ENCODE measurements around the gene NDFIP2. TPM values are rescaled to one million over a fixed set of nuclear protein-coding genes. Genes with fewer than 3 reads are reported as not detected.

The NDFIP2 gene
- polyA plus RNA-seq, 1 donor (not counting 4 experiments of a cell fraction or from before 2014, with no cell fraction given): 244 TPM

- FAIRE-seq: no peak
- dilution Hi-C loops (cut with MboI; ENCODE audit: extremely low pct_ligation_motif_present, low sequenced_read_pairs): no loop called here
- Histone ChIP-seq H3K4me2 (ENCODE audit: control insufficient read depth, extremely low read depth, insufficient read depth, low read depth, low read length) (no peak overlapping the region), H4K20me1 (ENCODE audit: control insufficient read depth, extremely low read depth, insufficient read depth, low read length) (peaks cover 8% of the 10 kb centered on the region), H3K36me3 (ENCODE audit: control insufficient read depth in 2 of 2, extremely low read depth in 1 of 2, insufficient read depth in 2 of 2, low read length in 2 of 2) (peaks cover 11 to 25% of the 10 kb centered on the region in 2 experiments), H3K79me2 (ENCODE audit: control insufficient read depth, insufficient read depth, low read length) (peaks cover 95% of the 10 kb centered on the region), H2AFZ (ENCODE audit: control insufficient read depth, low read length) (no peak overlapping the region), H3K4me3 (ENCODE audit: control insufficient read depth in 2 of 3, extremely low read depth in 1 of 3, insufficient read depth in 2 of 3, low read depth in 1 of 3, low read length in 3 of 3) (no peak overlapping the region), H3K27me3 (ENCODE audit: control insufficient read depth, extremely low read depth, insufficient read depth, low read length) (no peaks in the 10 kb centered on the region), H3K27ac (ENCODE audit: control insufficient read depth, insufficient read depth, low read length) (peak overlapping the region; percentile 39), H3K9ac (ENCODE audit: control insufficient read depth, extremely low read depth, insufficient read depth, low read length) (no peak overlapping the region), H3K9me3 (ENCODE audit: control insufficient read depth, low read depth, low read length) (no peaks in the 10 kb centered on the region), H3K9me1 (ENCODE audit: control insufficient read depth, extremely low read depth, insufficient read depth, low read length) (no peaks in the 10 kb centered on the region), H3K4me1 (ENCODE audit: control insufficient read depth, extremely low read depth, insufficient read depth, low read length) (peaks cover 32% of the 10 kb centered on the region)
- DNase-seq (ENCODE audit: low read depth, low spot score): no peak
- TF ChIP-seq, protein P1, sequence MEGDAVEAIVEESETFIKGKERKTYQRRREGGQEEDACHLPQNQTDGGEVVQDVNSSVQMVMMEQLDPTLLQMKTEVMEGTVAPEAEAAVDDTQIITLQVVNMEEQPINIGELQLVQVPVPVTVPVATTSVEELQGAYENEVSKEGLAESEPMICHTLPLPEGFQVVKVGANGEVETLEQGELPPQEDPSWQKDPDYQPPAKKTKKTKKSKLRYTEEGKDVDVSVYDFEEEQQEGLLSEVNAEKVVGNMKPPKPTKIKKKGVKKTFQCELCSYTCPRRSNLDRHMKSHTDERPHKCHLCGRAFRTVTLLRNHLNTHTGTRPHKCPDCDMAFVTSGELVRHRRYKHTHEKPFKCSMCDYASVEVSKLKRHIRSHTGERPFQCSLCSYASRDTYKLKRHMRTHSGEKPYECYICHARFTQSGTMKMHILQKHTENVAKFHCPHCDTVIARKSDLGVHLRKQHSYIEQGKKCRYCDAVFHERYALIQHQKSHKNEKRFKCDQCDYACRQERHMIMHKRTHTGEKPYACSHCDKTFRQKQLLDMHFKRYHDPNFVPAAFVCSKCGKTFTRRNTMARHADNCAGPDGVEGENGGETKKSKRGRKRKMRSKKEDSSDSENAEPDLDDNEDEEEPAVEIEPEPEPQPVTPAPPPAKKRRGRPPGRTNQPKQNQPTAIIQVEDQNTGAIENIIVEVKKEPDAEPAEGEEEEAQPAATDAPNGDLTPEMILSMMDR (optimal IDR thresholded peaks at IDR 0.05 in 1 of 3, IDR thresholded peaks at IDR 0.05 in 1 of 3, conservative IDR thresholded peaks at IDR 0.05 in 1 of 3; ENCODE audit: extremely low read depth in 1 of 3, insufficient read depth in 2 of 3, low read length in 3 of 3): no peak
- TF ChIP-seq EZH2 (IDR thresholded peaks at IDR 0.05; ENCODE audit: low read length): no peak
Observed at GRCh38 chr13:79527698-79528097, 46.7 kb downstream of the NDFIP2 start.

GRCh38 chr13:79528356-79528755 is 47.4 kb downstream of the NDFIP2 start:
- H4K20me1 ChIP-seq (ENCODE audit: control insufficient read depth, extremely low read depth, insufficient read depth, low read length): peaks cover 8% of the 10 kb centered on the region
- no peak overlapping the region for H3K4me2 ChIP-seq (ENCODE audit: control insufficient read depth, extremely low read depth, insufficient read depth, low read depth, low read length)
- no peak overlapping the region for H3K4me3 ChIP-seq (ENCODE audit: control insufficient read depth in 2 of 3, extremely low read depth in 1 of 3, insufficient read depth in 2 of 3, low read depth in 1 of 3, low read length in 3 of 3)
- FAIRE-seq (no peak), DNase-seq (ENCODE audit: low read depth, low spot score) (no peak)
- H3K9me3 ChIP-seq (ENCODE audit: control insufficient read depth, low read depth, low read length): no peaks in the 10 kb centered on the region
- peaks cover 98% of the 10 kb centered on the region for H3K79me2 ChIP-seq (ENCODE audit: control insufficient read depth, insufficient read depth, low read length)
- TF ChIP-seq, protein P1 (optimal IDR thresholded peaks at IDR 0.05 in 1 of 3, IDR thresholded peaks at IDR 0.05 in 1 of 3, conservative IDR thresholded peaks at IDR 0.05 in 1 of 3; ENCODE audit: extremely low read depth in 1 of 3, insufficient read depth in 2 of 3, low read length in 3 of 3): no peak
- no peak for TF ChIP-seq EZH2 (IDR thresholded peaks at IDR 0.05; ENCODE audit: low read length)
- H3K4me1 ChIP-seq (ENCODE audit: control insufficient read depth, extremely low read depth, insufficient read depth, low read length): peaks cover 32% of the 10 kb centered on the region
- H3K36me3 ChIP-seq (ENCODE audit: control insufficient read depth in 2 of 2, extremely low read depth in 1 of 2, insufficient read depth in 2 of 2, low read length in 2 of 2): peaks cover 11 to 25% of the 10 kb centered on the region in 2 experiments
- dilution Hi-C loops (cut with MboI; ENCODE audit: extremely low pct_ligation_motif_present, low sequenced_read_pairs): no loop called here
- no peak overlapping the region for H2AFZ ChIP-seq (ENCODE audit: control insufficient read depth, low read length)
- no peak overlapping the region for H3K9ac ChIP-seq (ENCODE audit: control insufficient read depth, extremely low read depth, insufficient read depth, low read length)
- no peaks in the 10 kb centered on the region for H3K9me1 ChIP-seq (ENCODE audit: control insufficient read depth, extremely low read depth, insufficient read depth, low read length)
- H3K27me3 ChIP-seq (ENCODE audit: control insufficient read depth, extremely low read depth, insufficient read depth, low read length): no peaks in the 10 kb centered on the region
- H3K27ac ChIP-seq (ENCODE audit: control insufficient read depth, insufficient read depth, low read length): peak overlapping the region; percentile 39
